GM21423 (cell line): Measurements from ENCODE around the gene PRRT2.

ENCODE experiments used
- ATAC-seq: cut with Tn5 transposase; IDR thresholded peaks from one replicate; pipeline ENCODE4 v1.9.1; 2021; ENCODE audit warnings: mild to moderate bottlenecking, moderate library complexity; ENCODE audit not compliant: unreplicated experiment

Gene PRRT2

DNA sequence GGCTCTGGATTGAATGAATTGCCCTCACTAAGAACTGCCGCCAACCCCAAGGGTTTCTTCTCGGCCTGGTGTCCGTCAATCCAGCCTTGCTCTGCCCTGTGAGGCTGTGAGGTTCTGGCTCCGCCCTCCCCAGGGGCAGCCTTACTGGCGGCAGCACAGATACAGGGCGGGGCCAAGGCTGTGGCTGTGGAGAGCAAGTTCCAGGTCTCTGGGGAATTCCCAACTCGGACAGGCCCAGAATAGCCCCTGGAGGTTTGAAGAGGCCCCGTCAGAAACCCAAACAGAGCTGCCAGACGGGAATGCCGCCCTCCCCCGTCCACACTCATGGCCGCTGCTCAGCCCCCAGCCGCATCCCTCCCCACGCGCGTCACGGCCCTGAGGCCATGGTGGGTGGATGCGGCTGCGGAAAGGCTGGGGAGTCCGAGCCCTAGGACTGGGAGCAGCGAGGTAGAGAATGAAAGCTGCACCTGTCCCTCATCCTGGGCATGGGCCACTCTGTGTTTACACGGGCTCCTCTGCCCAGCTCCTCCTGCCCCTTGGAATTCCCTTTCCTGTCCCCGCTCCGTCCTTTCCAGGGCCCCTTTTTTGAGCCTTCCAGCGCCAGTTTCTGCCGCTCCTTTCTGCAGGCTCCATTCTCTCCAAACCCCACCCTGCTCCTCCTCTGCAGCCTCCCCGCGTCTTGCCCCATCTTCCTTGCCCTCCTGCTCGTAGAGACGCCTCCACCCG is 660 bp upstream of the PRRT2 start:
- no peak for ATAC-seq

DNA sequence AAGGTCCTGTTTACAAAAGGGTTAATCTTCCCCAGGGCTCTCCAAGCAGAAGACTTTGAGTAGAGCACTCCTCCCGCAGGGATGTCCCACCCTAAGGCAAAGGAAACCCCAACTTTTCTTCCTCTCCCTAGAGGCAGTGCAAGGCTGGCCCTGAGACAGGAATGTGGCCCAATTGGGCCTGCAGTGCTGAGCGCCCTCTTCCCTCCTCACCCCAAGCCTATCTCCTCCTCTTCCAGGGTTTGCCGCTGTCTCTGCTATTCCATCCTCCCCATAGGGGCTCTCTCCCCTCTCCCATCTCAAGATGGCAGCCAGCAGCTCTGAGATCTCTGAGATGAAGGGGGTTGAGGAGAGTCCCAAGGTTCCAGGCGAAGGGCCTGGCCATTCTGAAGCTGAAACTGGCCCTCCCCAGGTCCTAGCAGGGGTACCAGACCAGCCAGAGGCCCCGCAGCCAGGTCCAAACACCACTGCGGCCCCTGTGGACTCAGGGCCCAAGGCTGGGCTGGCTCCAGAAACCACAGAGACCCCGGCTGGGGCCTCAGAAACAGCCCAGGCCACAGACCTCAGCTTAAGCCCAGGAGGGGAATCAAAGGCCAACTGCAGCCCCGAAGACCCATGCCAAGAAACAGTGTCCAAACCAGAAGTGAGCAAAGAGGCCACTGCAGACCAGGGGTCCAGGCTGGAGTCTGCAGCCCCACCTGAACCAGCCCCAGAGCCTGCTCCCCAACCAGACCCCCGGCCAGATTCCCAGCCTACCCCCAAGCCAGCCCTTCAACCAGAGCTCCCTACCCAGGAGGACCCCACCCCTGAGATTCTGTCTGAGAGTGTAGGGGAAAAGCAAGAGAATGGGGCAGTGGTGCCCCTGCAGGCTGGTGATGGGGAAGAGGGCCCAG is 1.0 kb downstream of the PRRT2 start:
- no peak for ATAC-seq

DNA sequence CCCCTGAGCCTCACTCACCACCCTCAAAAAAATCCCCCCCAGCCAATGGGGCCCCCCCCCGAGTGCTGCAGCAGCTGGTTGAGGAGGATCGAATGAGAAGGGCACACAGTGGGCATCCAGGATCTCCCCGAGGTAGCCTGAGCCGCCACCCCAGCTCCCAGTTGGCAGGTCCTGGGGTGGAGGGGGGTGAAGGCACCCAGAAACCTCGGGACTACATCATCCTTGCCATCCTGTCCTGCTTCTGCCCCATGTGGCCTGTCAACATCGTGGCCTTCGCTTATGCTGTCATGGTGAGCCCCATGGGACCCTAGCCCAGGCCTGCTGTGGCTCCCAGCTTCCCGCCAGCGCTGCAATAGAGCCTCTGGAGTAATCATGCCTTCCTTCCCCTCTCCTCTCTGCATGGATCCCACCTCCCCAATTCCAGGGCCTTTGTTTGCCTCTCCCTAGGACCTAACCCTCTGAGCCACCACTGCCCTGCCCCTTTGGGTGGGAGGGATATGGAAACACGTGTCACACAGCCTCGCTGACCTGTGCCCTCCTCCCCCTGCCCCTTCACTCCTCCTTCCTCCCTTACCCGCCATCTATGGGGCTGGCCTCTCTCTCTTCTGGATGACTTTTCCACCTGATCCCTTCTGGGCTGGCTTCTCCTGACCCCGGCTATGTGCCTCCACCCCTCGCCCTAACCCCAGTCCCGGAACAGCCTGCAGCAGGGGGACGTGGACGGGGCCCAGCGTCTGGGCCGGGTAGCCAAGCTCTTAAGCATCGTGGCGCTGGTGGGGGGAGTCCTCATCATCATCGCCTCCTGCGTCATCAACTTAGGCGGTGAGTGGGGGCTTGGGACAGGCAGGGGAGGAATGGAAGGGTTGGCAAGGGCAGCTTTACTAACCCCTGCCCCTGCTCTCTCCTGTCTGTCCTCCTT is 1.9 kb downstream of the PRRT2 start:
- no peak for ATAC-seq

DNA sequence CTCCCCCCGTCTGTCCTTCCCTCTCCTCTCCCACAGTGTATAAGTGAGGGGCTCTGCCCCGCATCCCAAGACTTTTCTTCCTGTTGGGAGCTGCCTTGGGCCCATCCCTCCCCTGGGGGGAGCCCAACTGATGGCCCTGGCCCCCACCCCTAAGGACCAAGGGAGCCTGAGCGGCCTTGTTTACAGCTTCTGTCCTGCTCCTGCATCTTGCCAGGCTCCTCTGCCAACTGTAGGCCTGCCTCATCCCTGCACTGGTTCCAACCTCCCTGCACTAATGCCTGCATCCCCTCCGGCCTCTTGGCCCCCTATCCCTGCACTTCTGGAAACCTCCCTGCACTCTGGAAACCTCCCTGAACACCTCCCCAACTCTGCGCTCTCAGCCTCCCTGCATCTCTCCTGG is 2.6 kb downstream of the PRRT2 start:
- no peak for ATAC-seq

DNA sequence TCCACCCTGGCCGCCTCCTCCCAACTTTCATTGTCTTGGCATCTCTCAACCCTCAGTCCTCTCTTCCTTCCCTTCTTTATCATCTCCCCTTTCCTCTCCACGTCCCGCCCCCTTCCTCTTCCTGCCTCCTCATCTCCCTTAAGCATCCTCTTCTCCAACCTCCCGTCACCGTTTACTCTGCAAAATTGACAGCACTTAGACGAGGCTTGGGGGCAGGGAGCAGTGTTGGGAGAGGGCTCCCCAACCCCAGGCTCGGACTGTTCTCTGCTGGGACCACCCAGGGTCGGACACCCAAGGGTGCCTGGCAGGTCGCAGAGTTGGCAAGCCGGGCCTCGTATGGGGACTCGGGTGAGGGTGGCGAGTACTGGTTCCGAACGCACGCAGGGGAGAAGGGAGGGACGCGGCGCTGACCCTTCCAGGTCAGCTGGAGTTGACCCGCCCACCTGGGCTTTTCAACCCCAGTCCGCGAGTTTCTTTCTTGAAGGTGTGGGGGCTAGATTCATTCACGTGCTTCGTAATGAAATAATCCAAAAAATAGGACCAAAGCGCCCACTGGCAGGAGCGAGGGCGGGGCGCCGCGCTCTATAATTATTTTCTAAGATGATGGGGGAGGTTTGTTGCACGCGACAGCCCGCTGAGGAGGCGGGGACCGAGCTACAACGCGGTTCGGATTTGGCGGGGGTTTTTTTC is 3.2 kb downstream of the PRRT2 start:
- ATAC-seq = no peak

DNA sequence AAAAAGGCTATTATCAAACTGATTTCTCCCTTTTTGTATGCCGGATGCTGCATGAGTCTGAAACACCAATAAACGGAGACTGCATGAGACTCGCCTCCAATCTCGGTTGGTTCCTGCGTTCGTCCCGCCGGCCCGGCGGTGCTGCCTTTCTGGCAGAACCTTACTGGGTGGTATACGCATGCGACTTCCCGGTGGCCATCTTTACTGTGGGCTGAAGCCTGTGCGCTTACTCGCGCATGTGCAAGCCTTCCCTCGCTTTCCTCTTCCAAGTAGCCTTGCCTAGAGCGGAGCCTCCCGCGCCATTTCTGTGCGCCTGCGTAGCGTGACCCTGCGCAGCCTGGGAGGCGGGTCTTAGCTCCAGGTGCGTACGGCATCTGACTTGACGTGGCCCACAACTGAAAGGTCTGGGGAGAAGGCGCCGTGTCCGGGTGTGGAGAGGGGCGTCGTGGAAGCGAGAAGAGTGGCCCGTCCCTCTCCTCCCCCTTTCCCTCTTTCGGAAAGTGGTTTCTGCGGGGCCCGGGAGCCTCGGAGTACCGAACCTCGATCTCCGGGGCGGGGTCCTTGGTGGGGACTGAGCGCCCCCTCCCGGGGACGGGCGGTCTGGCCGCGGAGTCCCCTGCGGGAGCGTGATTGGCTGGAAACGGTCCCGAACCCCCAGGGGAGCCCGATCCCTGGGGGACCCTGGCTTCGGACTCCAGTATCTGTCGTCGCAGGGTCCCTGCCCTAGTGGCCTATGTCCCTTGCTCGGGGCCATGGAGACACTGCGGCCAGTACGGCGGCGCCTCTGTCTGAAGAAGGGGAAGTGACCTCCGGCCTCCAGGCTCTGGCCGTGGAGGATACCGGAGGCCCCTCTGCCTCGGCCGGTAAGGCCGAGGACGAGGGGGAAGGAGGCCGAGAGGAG is 4.0 kb downstream of the PRRT2 start, which contains the start of gene PAGR1:
Gene PAGR1, plus strand, starts transcription at position 360 of the 901 bp plus-strand sequence. Its CDS starts 374 bp downstream, at position 734.
- ATAC-seq = peak; percentile 58

DNA sequence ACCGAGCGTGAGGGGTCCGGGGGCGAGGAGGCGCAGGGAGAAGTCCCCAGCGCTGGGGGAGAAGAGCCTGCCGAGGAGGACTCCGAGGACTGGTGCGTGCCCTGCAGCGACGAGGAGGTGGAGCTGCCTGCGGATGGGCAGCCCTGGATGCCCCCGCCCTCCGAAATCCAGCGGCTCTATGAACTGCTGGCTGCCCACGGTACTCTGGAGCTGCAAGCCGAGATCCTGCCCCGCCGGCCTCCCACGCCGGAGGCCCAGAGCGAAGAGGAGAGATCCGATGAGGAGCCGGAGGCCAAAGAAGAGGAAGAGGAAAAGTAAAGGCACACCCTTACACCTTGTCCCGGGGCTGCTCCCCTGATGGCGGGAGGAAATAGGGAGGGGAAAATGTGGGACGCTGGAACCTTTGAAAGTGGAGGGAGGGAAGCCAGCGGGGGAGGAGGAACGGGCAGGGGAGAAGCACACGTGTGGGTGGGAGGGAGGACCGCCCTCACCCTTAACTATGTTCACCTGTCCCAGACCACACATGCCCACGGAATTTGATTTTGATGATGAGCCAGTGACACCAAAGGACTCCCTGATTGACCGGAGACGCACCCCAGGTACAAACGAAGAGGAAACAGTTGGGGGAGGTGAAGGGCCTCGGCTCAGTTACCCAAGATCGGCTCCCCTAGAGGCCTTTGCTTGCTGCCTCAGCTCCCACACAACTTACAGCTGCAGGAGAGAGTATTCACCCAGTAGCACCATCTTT is 4.9 kb downstream of the PRRT2 start:
- peak; percentile 3 for ATAC-seq

DNA sequence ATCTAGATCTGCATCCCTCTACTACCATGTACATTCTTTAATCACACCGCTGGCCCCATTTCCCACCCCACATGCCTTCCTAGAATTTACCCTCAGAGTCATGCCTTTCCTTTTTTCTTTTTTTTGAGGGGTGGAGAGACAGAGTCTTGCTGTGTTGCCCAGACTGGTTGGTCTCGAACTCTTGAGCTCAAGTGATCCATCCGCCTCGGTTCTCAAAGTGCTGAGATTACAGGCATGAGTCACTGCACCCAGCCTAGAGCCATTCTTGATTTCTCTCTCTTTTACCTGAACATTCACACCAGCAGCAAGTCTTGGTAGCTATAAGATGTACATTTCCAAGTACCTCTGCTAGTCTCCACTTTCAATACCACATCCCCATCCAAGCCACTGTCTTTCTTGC is 6.1 kb downstream of the PRRT2 start:
- no peak for ATAC-seq

DNA sequence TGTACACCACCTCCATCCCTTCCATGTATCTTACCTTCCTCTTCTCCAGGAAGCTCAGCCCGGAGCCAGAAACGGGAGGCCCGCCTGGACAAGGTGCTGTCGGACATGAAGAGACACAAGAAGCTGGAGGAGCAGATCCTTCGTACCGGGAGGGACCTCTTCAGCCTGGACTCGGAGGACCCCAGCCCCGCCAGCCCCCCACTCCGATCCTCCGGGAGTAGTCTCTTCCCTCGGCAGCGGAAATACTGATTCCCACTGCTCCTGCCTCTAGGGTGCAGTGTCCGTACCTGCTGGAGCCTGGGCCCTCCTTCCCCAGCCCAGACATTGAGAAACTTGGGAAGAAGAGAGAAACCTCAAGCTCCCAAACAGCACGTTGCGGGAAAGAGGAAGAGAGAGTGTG is 7.5 kb downstream of the PRRT2 start:
- no peak for ATAC-seq

DNA sequence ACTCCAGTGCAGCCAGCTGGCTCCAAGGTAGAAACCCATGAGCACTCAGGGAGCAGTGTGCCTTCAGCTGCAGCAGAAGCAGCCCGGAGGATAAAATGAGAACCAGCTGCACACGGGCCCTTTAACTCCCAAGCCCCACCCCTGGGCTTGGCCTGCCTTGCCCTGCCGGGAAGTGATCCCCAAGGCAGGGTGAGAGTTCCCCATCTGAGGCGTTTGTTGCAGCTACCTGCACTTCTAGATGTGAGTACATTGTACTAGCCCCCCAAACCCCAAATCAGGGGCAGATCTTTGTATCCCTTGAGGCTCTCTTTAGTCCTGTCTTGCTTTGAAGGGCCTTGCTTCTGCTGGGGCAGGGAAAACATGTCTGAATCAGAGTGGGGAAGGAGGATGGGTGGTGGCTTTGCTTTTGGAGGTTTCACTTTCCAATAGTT is 8.3 kb downstream of the PRRT2 start, which contains the start of gene MVP:
Gene MVP, plus strand, starts transcription at position 192 of the 431 bp plus-strand sequence. CDS start 10,088 bp downstream, outside the sequence.
- no peak for ATAC-seq

DNA sequence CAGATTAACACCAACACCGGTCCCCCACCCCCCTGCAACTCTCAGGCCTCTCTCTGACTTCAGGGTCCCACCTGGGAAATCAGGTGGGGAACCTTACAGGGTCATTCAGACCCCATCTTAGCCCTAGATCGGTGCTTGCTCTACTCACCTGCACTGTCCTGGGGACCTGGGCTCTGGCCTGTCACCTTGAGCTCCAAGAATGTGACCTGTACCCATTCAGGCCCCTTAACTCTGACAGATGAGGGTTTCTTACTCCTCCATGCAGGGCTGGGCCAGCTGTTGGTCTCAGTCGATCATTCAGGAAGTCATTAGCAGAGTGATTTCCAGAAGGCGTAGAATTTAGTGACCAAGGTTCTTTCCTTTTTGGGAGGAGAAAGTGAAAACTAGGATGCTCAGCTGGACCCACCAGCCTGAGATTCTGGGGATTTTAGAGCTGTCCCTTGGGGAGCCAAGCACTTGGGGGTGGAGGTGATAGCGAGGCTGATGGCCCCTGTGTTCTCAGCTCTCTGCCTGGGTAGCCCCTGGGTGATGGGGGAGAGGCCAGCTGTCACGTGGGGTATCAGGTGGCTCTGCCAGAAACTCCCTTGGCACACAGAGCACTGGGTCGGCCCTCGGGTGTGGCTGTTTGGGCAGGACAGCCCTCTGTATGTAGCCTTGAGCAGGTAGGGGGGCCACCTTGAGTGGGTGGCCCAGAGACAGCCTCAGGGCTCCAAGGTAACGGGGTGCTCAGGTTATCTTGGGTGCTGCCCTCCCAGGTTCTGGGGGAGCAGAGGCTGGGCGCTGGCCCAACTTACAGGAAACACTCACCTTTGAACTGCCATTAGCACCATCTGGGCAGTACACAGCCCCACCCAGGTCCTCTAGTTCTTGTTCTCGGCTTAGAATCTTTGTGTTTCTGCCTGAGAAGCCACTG is 9.0 kb downstream of the PRRT2 start:
- peak; percentile 46 for ATAC-seq

DNA sequence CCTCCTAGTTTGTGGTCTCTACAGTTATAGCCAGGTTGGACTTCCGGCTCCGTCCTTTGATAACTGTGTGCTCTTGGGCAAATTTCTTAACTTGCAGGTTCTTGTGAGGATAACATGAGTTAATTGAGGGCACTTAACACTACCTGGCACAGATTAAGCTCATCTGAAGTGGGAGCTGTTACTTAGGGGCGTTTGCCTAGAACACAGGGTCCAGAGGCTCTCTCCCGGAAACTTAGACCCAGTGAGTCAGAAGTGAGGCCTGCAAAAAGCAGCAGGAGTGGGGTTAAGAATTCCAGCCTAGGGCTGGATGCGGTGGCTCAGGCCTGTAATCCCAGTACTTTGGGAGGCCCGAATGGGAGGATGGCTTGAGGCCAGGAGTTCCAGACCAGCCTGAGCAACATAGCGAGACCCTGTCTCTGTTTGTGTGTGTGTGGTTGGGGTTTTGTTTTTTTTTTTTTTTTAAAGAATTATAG is 9.7 kb downstream of the PRRT2 start:
- no peak for ATAC-seq

DNA sequence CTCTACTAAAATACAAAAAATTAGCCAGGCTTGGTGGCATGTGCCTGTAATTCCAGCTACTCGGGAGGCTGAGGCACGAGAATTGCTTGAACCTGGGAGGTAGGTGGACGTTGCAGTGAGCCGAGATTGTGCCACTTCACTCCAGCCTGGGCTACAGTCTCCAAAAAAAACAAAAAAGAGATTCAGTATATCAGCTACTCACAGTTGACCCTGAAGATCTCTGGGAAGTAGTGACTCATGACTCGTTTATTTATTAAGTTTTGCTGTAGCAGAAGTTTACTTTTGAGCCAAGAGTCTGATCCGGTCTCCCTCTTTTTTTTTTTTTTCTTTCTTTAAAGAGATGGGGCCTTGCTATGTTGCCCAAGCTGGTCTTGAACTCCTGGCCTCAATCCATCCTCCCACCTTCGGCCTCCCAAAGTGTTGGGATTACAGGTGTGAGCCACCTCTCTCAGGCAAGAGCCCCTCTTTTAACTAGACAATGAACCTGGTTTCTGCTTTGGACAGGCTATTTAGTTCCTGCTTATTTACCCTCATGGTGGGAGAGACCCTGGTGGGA is 12.7 kb downstream of the PRRT2 start:
- ATAC-seq = no peak

DNA sequence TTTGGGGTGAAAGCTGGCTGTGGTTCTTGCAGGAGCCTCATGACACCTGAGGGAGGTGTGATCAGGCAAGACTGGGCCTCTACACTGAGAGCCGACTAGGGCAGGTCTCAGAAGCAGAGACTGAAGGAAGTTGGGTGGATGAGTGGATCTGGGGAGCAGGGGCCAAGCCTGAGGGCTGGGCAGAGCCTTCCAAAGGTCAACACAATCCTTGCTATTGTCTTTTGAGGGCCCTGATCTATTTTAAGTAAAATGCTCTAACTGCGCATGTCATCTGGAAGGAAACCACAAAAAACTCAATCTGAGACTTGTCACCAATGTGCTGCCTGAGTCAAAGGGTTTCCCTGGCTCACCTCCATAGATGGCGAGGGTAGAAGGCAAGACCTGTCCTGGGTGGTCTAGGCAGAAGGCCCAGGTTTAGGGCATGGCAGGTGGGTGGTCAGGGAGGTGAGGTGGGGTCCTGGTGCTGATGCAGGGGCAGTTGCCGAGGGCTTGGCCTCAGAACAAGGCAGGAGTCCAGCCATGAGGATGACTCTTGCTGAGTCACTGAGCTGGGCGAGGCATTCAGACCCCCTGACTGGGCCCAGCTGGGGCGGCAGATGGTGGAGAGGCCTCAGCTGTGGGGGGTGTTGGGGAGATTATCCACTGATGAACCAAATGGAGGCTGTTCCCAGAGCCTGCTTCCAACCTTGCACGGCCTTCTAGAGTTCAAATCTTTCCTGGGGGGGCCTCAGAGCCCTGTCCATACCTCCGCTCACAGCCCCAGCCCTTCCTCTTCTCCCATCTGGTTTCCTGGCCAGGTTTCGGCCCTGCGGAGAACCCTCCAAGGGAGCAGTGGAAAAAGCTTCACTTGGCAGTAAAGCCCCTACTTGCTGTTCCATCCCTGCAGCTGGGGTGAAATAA is 13.4 kb downstream of the PRRT2 start:
- no peak for ATAC-seq

DNA sequence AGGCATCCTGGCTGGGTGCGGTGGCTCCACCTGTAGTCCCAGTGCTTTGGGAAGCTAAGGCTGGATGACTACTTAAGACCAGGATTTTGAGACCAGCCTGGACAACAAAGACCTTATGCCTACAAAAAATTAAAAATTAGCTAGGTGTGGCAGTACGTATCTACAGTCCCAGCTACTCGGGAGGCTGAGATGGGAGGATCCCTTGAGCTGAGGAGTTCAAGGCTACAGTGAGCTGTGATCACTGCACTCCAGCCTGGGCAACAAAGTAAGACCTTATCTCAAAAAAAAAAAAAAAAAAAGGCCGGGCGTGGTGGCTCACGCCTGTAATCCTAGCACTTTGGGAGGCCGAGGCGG is 14.3 kb downstream of the PRRT2 start:
- no peak for ATAC-seq

DNA sequence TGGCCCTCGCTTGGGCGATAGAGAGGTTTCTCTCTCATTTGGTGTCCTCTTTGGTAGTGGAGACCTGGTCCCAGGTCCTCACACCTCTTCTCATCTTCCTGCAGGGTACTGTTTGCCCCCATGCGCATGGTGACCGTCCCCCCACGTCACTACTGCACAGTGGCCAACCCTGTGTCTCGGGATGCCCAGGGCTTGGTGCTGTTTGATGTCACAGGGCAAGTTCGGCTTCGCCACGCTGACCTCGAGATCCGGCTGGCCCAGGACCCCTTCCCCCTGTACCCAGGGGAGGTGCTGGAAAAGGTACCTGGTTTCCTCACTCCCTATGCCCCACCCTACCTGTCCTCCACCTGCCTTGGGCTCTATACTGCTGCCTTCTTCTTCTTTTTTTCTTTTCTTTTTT is 18.8 kb downstream of the PRRT2 start:
- ATAC-seq = no peak
